ENCODE measurements around the gene DTYMK. TPM values are rescaled to one million over a fixed set of nuclear protein-coding genes. Genes with fewer than 3 reads are reported as not detected.

The DTYMK gene
- total RNA-seq, 4 donors from 2014 or later, result 7.7 to 18.7 (median 11.0) TPM

- Histone ChIP-seq H3K27ac (no peak overlapping the region), H3K36me3 (peaks cover 0 to 98% of the 10 kb centered on the region in 2 donors), H3K4me3 (no peak overlapping the region), H3K27me3 (no peaks in the 10 kb centered on the region), H3K9me3 (peaks cover 0 to 5% (median 0%) of the 10 kb centered on the region in 3 donors), H3K4me1 (peaks cover 0 to 3% (median 0%) of the 10 kb centered on the region in 3 donors)
- ATAC-seq, result no peak
- 84% methylated on average over 6 of the region's 10 CpGs; no CpG with 5 or more reads in 1 of the 2 donors for WGBS, 2 donors (ENCODE audit: low coverage in 1 of 2)
- TF ChIP-seq POLR2AphosphoS5 (IDR thresholded peaks at IDR 0.05) (no peak), POLR2A (IDR thresholded peaks at IDR 0.05) (no peak), CTCF (IDR thresholded peaks at IDR 0.05) (no peak), EP300 (IDR thresholded peaks at IDR 0.05) (no peak)
These were observed 22.3 kb upstream of the DTYMK start for GRCh38 chr2:241708879-241709278.

GRCh38 chr2:241706537-241706936 lies 19.9 kb upstream of the DTYMK start:
- 89 to 97% methylated on average over 3 to 5 of the region's 6 CpGs for WGBS, 2 donors (ENCODE audit: low coverage in 1 of 2)
- no peaks in the 10 kb centered on the region for H3K9me3 ChIP-seq
- H3K27me3 ChIP-seq, result no peaks in the 10 kb centered on the region
- peaks cover 0 to 19% (median 8%) of the 10 kb centered on the region in 3 donors for H3K4me1 ChIP-seq
- ATAC-seq, result no peak
- H3K36me3 ChIP-seq, result peaks cover 0 to 74% of the 10 kb centered on the region in 2 donors
- no peak overlapping the region for H3K27ac ChIP-seq
- H3K4me3 ChIP-seq, result no peak overlapping the region
- no peak for TF ChIP-seq POLR2A (IDR thresholded peaks at IDR 0.05)
- no peak for TF ChIP-seq EP300 (IDR thresholded peaks at IDR 0.05)
- no peak for TF ChIP-seq CTCF (IDR thresholded peaks at IDR 0.05)
- TF ChIP-seq POLR2AphosphoS5 (IDR thresholded peaks at IDR 0.05), result no peak

- TF ChIP-seq EP300 (IDR thresholded peaks at IDR 0.05), result no peak
- no peak for TF ChIP-seq CTCF (IDR thresholded peaks at IDR 0.05)
- TF ChIP-seq POLR2A (IDR thresholded peaks at IDR 0.05), result no peak
- no peak for TF ChIP-seq POLR2AphosphoS5 (IDR thresholded peaks at IDR 0.05)
- Histone ChIP-seq H3K27me3 (no peaks in the 10 kb centered on the region), H3K4me3 (peak overlapping the region; percentile 72 to 91), H3K4me1 (peaks cover 0 to 34% (median 8%) of the 10 kb centered on the region in 3 donors), H3K27ac (peak overlapping the region in 3 of 4 donors; percentile 95 to 97 (median 95)), H3K36me3 (peaks cover 0 to 40% of the 10 kb centered on the region in 2 donors), H3K9me3 (no peaks in the 10 kb centered on the region)
- no peak for ATAC-seq
- 33 to 47% methylated on average over 5 to 6 of the region's 11 CpGs for WGBS, 2 donors (ENCODE audit: low coverage in 1 of 2)
These were observed 16.5 kb upstream of the DTYMK start for GRCh38 chr2:241703032-241703604.

- Histone ChIP-seq H3K4me3 (peak overlapping the region; percentile 72 to 91), H3K4me1 (peaks cover 0 to 34% (median 8%) of the 10 kb centered on the region in 3 donors), H3K27ac (peak overlapping the region; percentile 94 to 97 (median 95)), H3K27me3 (no peaks in the 10 kb centered on the region), H3K36me3 (peaks cover 0 to 33% of the 10 kb centered on the region in 2 donors), H3K9me3 (no peaks in the 10 kb centered on the region)
- 0% methylated on average over 1 of the region's 98 CpGs; no CpG with 5 or more reads in 1 of the 2 donors for WGBS, 2 donors (ENCODE audit: low coverage in 1 of 2)
- TF ChIP-seq EP300 (IDR thresholded peaks at IDR 0.05) (no peak), POLR2A (IDR thresholded peaks at IDR 0.05) (no peak), CTCF (IDR thresholded peaks at IDR 0.05) (peak in 2 of 4 experiments; percentile 24 to 39)
- ATAC-seq, result peak; percentile 91
These were observed 15.8 kb upstream of the DTYMK start for GRCh38 chr2:241702155-241703031.

Measured in gastroesophageal sphincter (tissue), 4 donors.